CD4-positive, CD25-positive, alpha-beta regulatory T cell (primary cell): Measurements from ENCODE around the gene MLYCD. TPM values are rescaled to one million over a fixed set of nuclear protein-coding genes. Genes with fewer than 3 reads are reported as not detected.

Experiments used
- ATAC-seq, 2 donors: fragments of 150-1000 bp; cut with Tn5 transposase; one replicate each; pipeline ENCODE4 v1.10.0; 2021; ENCODE audit warnings: low read depth in 2 of 2, moderate number of reproducible peaks in 2 of 2, moderate library complexity in 1 of 2
- DNase-seq, 3 donors: peaks; one replicate each; pipeline versions ENCODE4 v3.0.0 to v3.0.0-alpha.2; 2012 to 2022; ENCODE audit warnings: mixed read lengths in 1 of 3
- H3K27ac ChIP-seq: one replicate; pipeline ENCODE4 v1.7.0; 2013; ENCODE audit warnings: mild to moderate bottlenecking, low read length; ENCODE audit not compliant: insufficient read depth, poor library complexity, severe bottlenecking
- H3K27me3 ChIP-seq: one replicate; pipeline ENCODE4 v1.7.0; 2013; ENCODE audit warnings: low read length; ENCODE audit not compliant: control insufficient read depth, insufficient read depth
- H3K36me3 ChIP-seq: one replicate; pipeline ENCODE4 v1.7.0; 2013; ENCODE audit warnings: mild to moderate bottlenecking, low read length, moderate library complexity; ENCODE audit not compliant: control insufficient read depth, insufficient read depth
- H3K4me1 ChIP-seq: 2 replicates; pipeline ENCODE4 v1.7.0; 2013; ENCODE audit warnings: mild to moderate bottlenecking, low read length; ENCODE audit not compliant: insufficient read depth, control insufficient read depth, poor library complexity, severe bottlenecking
- H3K4me3 ChIP-seq: one replicate; pipeline ENCODE4 v1.7.0; 2013; ENCODE audit warnings: low read depth, mild to moderate bottlenecking, low read length, moderate library complexity
- H3K9me3 ChIP-seq, 2 experiments: 1 replicate in 1 of 2; 2 replicates in 1 of 2; pipeline ENCODE4 v1.7.0; 2013; ENCODE audit warnings: low read length in 2 of 2, mild to moderate bottlenecking in 1 of 2, moderate library complexity in 1 of 2; ENCODE audit not compliant: control insufficient read depth in 2 of 2
- H3K27ac Mint-ChIP-seq, 3 donors: one replicate each; pipeline ENCODE4 v1.8.0; 2020 to 2022; ENCODE audit warnings: mild to moderate bottlenecking in 3 of 3, mixed read lengths in 3 of 3, moderate library complexity in 2 of 3
- H3K27me3 Mint-ChIP-seq: one replicate; pipeline ENCODE4 v1.8.0; 2022; ENCODE audit warnings: mild to moderate bottlenecking, mixed read lengths
- H3K36me3 Mint-ChIP-seq: one replicate; pipeline ENCODE4 v1.8.0; 2020; ENCODE audit warnings: mixed read lengths
- H3K4me1 Mint-ChIP-seq, 4 donors: one replicate each; pipeline ENCODE4 v1.8.0; 2020 to 2022; ENCODE audit warnings: mixed read lengths in 4 of 4, mild to moderate bottlenecking in 1 of 4
- H3K4me3 Mint-ChIP-seq, 4 donors: one replicate each; pipeline ENCODE4 v1.8.0; 2020 to 2022; ENCODE audit warnings: mild to moderate bottlenecking in 4 of 4, mixed read lengths in 4 of 4, moderate library complexity in 3 of 4
- H3K9me3 Mint-ChIP-seq, 7 donors: one replicate each; pipeline ENCODE4 v1.8.0; 2020 to 2022; ENCODE audit warnings: mixed read lengths in 7 of 7, mild to moderate bottlenecking in 3 of 7, moderate library complexity in 2 of 7
- polyA plus RNA-seq, 4 donors: library from polyadenylated mRNA; unstranded; fragments of 300-500 nt; fragmentation: Illumina TruSeq; gene quantifications; one replicate each; pipeline ENCODE4 v1.2.3, GENCODE V29; 2021
- total RNA-seq: library from RNA; stranded (reverse); gene quantifications from one replicate; pipeline ENCODE4 v1.2.3, GENCODE V29; 2022

MLYCD gene
- total and polyA plus RNA-seq, 5 donors from 2014 or later = 1.9 to 6.5 (median 2.4) TPM

GRCh38 chr16:83887564-83887963 is 11.4 kb upstream of the MLYCD start:
- no peaks in the 10 kb centered on the region for H3K9me3 ChIP-seq
- ATAC-seq = peak in 1 of 2 donors; percentile 18
- Mint-ChIP-seq H3K27ac (no peak overlapping the region), H3K4me3 (no peak overlapping the region), H3K4me1 (no peaks in the 10 kb centered on the region), H3K36me3 (peaks cover 2% of the 10 kb centered on the region), H3K27me3 (no peaks in the 10 kb centered on the region), H3K9me3 (peaks cover 0 to 7% (median 2%) of the 10 kb centered on the region in 7 donors)
- no peaks in the 10 kb centered on the region for H3K36me3 ChIP-seq
- H3K27me3 ChIP-seq = no peaks in the 10 kb centered on the region
- H3K4me1 ChIP-seq = no peaks in the 10 kb centered on the region
- no peak overlapping the region for H3K27ac ChIP-seq
- DNase-seq = no peak
- no peak overlapping the region for H3K4me3 ChIP-seq

DNA sequence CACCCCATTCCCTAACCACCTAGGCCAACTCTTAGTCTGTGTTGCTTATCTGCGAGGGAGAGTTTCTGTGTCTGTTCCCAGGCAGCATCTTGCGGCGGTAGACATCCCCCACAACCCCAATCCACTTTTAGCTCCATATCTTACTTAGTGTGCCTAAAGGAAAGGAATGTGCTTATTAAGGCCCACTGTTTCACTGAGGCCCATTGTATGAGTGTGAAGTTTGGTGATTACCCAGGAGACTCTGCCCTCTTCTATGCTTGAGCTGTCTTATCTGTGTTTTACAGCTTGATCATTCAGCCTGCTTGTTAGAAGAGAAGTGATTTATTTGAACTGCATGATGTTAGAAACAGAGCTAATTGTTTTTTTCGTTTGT is 10.3 kb upstream of the MLYCD start:
- no peak overlapping the region for H3K27ac Mint-ChIP-seq
- H3K9me3 ChIP-seq = no peaks in the 10 kb centered on the region
- H3K4me3 Mint-ChIP-seq = no peak overlapping the region
- H3K27me3 Mint-ChIP-seq = no peaks in the 10 kb centered on the region
- peaks cover 2% of the 10 kb centered on the region for H3K36me3 Mint-ChIP-seq
- no peaks in the 10 kb centered on the region for H3K4me1 ChIP-seq
- no peaks in the 10 kb centered on the region for H3K36me3 ChIP-seq
- H3K4me3 ChIP-seq = no peak overlapping the region
- DNase-seq = no peak
- H3K9me3 Mint-ChIP-seq = peaks cover 0 to 8% (median 2%) of the 10 kb centered on the region in 7 donors
- H3K4me1 Mint-ChIP-seq = no peaks in the 10 kb centered on the region
- H3K27ac ChIP-seq = no peak overlapping the region
- H3K27me3 ChIP-seq = no peaks in the 10 kb centered on the region
- ATAC-seq = no peak

DNA sequence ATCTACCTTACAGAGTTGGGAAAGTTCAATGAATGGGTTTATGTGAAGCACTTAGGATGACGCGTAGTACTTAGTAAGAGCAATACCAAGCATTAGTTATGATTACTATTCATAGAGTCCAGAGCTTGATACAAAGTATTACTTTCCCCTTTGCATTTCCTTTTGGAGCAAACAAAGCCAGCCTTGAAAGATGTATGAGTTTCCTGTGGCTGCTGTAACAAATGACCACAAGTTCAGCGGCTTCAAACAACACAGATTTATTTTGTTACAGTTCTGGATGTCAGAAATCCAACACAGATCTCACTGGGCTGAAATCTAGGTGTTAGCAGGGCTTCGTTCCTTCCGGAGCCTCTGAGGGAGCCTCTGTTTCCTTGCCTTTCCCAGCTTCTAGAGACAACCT is 8.6 kb upstream of the MLYCD start:
- H3K36me3 ChIP-seq = no peaks in the 10 kb centered on the region
- no peak overlapping the region for H3K4me3 ChIP-seq
- Mint-ChIP-seq H3K27me3 (no peaks in the 10 kb centered on the region), H3K27ac (no peak overlapping the region), H3K9me3 (peaks cover 0 to 8% (median 2%) of the 10 kb centered on the region in 7 donors), H3K4me3 (no peak overlapping the region), H3K4me1 (no peaks in the 10 kb centered on the region), H3K36me3 (peaks cover 2% of the 10 kb centered on the region)
- peaks cover 2% of the 10 kb centered on the region for H3K27me3 ChIP-seq
- no peak overlapping the region for H3K27ac ChIP-seq
- DNase-seq (no peak), ATAC-seq (no peak)
- no peaks in the 10 kb centered on the region for H3K4me1 ChIP-seq
- H3K9me3 ChIP-seq = no peaks in the 10 kb centered on the region

DNA sequence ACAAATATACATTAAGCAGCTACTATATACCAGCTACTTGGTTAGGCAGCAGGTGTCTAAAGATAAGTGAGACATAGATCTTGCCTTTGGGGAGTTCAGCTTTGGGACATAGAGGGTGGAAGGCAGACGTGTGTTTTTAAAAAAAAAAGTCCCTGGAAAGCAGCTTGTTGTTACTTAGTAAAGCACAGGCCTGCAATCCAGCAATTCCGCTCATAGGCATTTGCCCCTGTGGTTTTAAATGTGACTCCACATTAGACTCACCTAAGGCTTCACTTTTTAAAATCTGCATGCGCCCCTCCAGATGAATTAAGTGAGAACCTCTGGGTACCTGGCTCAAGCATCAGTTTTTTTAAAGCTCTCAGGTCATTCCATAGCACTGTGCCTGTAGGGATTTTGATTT is 7.2 kb upstream of the MLYCD start:
- no peak overlapping the region for H3K27ac Mint-ChIP-seq
- peaks cover 0 to 8% (median 0%) of the 10 kb centered on the region in 7 donors for H3K9me3 Mint-ChIP-seq

GRCh38 chr16:83895243-83895642 is 3.7 kb upstream of the MLYCD start:
- H3K36me3 Mint-ChIP-seq = peaks cover 2% of the 10 kb centered on the region
- Histone ChIP-seq H3K36me3 (no peaks in the 10 kb centered on the region), H3K9me3 (no peaks in the 10 kb centered on the region), H3K4me3 (no peak overlapping the region), H3K27me3 (peaks cover 3% of the 10 kb centered on the region), H3K4me1 (peaks cover 13% of the 10 kb centered on the region), H3K27ac (no peak overlapping the region)
- peaks cover 0 to 8% (median under 1%) of the 10 kb centered on the region in 7 donors for H3K9me3 Mint-ChIP-seq
- H3K27me3 Mint-ChIP-seq = no peaks in the 10 kb centered on the region
- no peak overlapping the region for H3K4me3 Mint-ChIP-seq
- DNase-seq = no peak
- peaks cover 0 to 15% (median 13%) of the 10 kb centered on the region in 4 donors for H3K4me1 Mint-ChIP-seq
- H3K27ac Mint-ChIP-seq = no peak overlapping the region
- ATAC-seq = no peak

More for the DNA sequence above, 7.2 kb upstream of the MLYCD start:
- no peaks in the 10 kb centered on the region for H3K27me3 Mint-ChIP-seq
- H3K27ac ChIP-seq = no peak overlapping the region
- DNase-seq = no peak
- no peaks in the 10 kb centered on the region for H3K9me3 ChIP-seq
- H3K36me3 Mint-ChIP-seq = peaks cover 2% of the 10 kb centered on the region
- no peak for ATAC-seq
- no peaks in the 10 kb centered on the region for H3K4me1 Mint-ChIP-seq
- H3K36me3 ChIP-seq = no peaks in the 10 kb centered on the region
- no peaks in the 10 kb centered on the region for H3K4me1 ChIP-seq
- no peak overlapping the region for H3K4me3 Mint-ChIP-seq
- no peak overlapping the region for H3K4me3 ChIP-seq
- peaks cover 2% of the 10 kb centered on the region for H3K27me3 ChIP-seq

DNA sequence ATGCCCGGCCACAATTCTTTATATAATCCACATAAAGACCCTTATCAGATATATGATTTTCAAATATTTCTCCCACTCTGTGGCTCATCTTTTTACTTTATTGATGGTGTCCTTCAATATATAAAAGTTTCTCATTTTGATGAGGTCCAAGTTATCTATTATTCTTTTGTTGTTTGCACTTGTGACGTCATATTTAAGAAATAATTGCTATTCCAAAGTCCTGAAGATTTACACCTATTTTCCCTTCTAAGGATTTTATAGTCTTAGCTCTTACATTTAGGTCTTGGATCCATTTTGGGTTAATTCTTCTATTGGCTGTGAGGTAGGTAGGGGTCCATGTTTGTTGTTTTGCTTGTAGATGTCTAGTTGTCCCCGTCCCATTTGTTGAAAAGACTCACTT is 3.0 kb upstream of the MLYCD start:
- Histone ChIP-seq H3K36me3 (no peaks in the 10 kb centered on the region), H3K4me3 (no peak overlapping the region), H3K9me3 (no peaks in the 10 kb centered on the region), H3K4me1 (peaks cover 18% of the 10 kb centered on the region), H3K27me3 (peaks cover 3% of the 10 kb centered on the region), H3K27ac (no peak overlapping the region)
- H3K4me3 Mint-ChIP-seq = no peak overlapping the region
- ATAC-seq = no peak
- no peaks in the 10 kb centered on the region for H3K27me3 Mint-ChIP-seq
- H3K36me3 Mint-ChIP-seq = peaks cover 2% of the 10 kb centered on the region
- no peak for DNase-seq
- peaks cover 0 to 5% (median 1%) of the 10 kb centered on the region in 7 donors for H3K9me3 Mint-ChIP-seq
- no peak overlapping the region for H3K27ac Mint-ChIP-seq
- H3K4me1 Mint-ChIP-seq = peaks cover 2 to 21% (median 18%) of the 10 kb centered on the region in 4 donors

- peak; percentile 48 to 60 for ATAC-seq
- peak overlapping the region; percentile 94 to 98 (median 94) for H3K4me3 Mint-ChIP-seq
- H3K27ac ChIP-seq = peak overlapping the region; percentile 50
- DNase-seq = peak; percentile 31 to 69 (median 45)
- peaks cover 13 to 45% (median 37%) of the 10 kb centered on the region in 4 donors for H3K4me1 Mint-ChIP-seq
- peaks cover 4% of the 10 kb centered on the region for H3K36me3 ChIP-seq
- H3K36me3 Mint-ChIP-seq = peaks cover under 1% of the 10 kb centered on the region
- H3K27me3 ChIP-seq = peaks cover 3% of the 10 kb centered on the region
- peak overlapping the region; percentile 79 to 94 (median 82) for H3K27ac Mint-ChIP-seq
- H3K27me3 Mint-ChIP-seq = no peaks in the 10 kb centered on the region
- H3K4me3 ChIP-seq = peak overlapping the region; percentile 84
- H3K9me3 Mint-ChIP-seq = peaks cover 0 to 1% (median 0%) of the 10 kb centered on the region in 7 donors
- no peaks in the 10 kb centered on the region for H3K9me3 ChIP-seq
- H3K4me1 ChIP-seq = peaks cover 22% of the 10 kb centered on the region
Measured at GRCh38 chr16:83899272-83899897, 470 bp downstream of the MLYCD start.

DNA sequence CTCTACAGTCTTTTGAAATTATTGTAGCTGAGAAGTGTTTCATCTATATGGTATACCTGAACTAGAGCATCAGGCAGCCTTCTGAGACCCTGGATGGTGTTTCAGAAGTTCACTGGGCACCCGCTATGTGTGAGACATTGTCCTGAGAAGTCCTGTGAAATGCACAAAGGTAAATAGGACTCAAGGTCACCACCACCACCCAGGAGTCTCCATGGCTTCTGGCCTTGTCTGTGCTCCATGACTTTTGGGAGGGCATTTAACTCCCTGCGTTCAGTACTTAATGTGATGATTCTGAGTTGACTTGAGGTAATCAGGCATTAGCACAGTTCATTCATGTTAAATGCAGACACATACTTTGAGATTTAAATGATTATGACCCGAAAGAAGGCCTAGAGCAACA is 1.1 kb downstream of the MLYCD start:
- H3K27ac ChIP-seq = no peak overlapping the region
- peak overlapping the region; percentile 79 to 94 (median 82) for H3K27ac Mint-ChIP-seq
- DNase-seq = peak in 1 of 3 donors; percentile 3

More for the DNA sequence above, 1.1 kb downstream of the MLYCD start:
- no peaks in the 10 kb centered on the region for H3K9me3 ChIP-seq
- Mint-ChIP-seq H3K4me1 (peaks cover 13 to 49% (median 40%) of the 10 kb centered on the region in 4 donors), H3K27me3 (no peaks in the 10 kb centered on the region), H3K9me3 (peaks cover 0 to 1% (median 0%) of the 10 kb centered on the region in 7 donors), H3K36me3 (peaks cover 4% of the 10 kb centered on the region), H3K4me3 (peak overlapping the region; percentile 94 to 98 (median 94))
- no peak for ATAC-seq
- peaks cover 2% of the 10 kb centered on the region for H3K27me3 ChIP-seq
- H3K36me3 ChIP-seq = peaks cover 4% of the 10 kb centered on the region
- peaks cover 22% of the 10 kb centered on the region for H3K4me1 ChIP-seq
- peak overlapping the region; percentile 84 for H3K4me3 ChIP-seq
